GM19463 (cell line): ENCODE data around the gene DNAI4.
"Not testable (repeated sequence)": the region's sequence is repeated elsewhere in the genome, so short reads cannot be mapped to it uniquely, and the experiment has no call there.

ENCODE experiments used
- ATAC-seq: cut with Tn5 transposase; IDR thresholded peaks from one replicate; pipeline ENCODE4 v1.9.1; 2021; ENCODE audit warnings: mild to moderate bottlenecking, moderate library complexity; ENCODE audit not compliant: unreplicated experiment

DNAI4 gene

DNA sequence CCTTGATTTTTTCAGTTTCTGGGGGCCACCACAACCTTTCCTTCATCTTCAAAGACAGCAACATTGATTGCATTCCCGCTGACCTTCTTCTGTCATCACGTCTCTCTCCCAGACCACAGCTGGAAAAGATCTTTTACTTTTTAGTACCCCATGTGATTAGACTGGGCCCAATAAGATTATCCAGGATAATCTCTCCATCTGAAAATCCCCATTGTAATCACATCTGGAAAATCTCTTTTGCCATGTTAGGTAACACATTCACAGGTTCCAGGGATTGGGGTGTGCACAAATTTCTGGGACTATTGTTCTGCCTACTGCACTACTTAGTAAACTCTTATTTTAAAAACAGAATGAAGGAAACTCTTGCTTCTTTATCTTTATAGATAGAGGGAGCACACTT, 76.5 kb downstream of the DNAI4 start:
- ATAC-seq: no peak

DNA sequence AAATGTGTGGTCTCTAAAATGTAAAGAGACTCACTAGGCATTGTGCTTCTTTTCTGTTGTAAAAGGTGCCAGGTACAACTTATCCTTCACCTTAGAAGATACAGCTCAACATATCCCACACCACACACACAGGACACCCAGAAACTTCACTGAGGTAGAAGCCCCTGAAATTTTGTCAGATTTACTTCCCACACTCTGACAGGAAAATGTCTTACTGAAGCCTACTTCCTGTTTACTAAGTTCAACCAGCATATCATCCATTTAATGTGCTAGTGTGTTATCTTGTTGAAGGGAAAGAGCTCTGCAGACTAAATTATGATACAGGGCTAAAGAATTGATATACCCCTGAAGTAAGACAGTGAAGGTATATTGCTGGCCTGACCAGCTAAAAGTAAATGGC, 83.7 kb downstream of the DNAI4 start:
- no peak for ATAC-seq

DNA sequence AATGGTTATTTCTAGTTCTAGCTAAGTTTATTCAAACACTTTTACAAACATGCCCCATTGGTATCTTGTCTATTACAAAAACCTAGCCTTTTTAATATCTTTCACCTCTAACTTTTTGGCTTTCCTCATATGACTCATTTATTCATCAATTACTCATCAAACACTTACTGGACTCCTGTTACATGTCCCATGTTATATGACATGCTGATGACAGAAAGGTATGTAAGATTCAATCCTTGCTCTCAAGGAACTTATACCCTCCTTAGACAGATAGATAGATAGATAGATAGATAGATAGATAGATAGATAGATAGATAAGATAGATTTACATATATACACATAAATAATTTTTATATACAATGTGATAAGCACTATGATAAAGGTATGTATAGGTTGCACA, 89.7 kb downstream of the DNAI4 start:
- no peak for ATAC-seq

DNA sequence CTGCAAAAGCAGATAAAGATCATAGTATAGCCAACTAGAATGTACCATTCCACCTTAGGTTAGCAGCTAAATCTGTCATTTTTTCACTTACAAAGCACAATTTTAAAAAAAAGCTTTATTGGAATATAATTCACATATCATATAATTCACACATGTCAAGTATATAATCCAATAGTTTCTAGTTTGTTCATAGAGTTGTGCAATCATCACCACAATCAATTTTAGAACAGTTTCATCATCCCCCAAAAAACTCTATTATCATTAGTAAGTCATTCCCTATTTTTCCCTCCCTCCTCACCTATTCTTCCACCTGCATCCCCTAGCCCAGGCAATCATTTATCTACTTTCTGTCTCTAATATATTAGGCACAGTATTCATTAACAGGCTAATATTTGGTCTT, 91.5 kb downstream of the DNAI4 start:
- ATAC-seq: no peak

GRCh38 chr1:66831529-66832239, 93.0 kb downstream of the DNAI4 start:
- ATAC-seq: no peak

GRCh38 chr1:66824771-66825170, 99.9 kb downstream of the DNAI4 start:
- ATAC-seq: no peak

GRCh38 chr1:66809736-66810326, 114.8 kb downstream of the DNAI4 start:
- ATAC-seq: no peak

DNA sequence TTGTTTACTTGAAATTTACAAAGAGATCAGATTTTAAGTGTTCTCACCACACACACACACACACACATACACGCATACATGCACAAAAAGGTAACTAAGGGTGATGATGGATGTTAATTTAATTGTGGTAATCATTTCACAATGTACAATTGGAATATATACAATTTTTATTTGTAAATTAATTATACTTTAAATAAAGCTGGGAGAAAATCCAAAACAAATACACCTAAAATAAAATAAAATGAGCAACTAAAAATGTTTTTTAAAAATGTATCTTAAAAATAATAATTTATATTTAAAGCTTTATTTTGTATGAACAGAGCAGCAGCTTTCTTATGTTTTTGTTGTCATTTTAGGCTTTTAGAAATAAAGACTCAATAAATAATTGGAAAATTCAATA, 115.4 kb downstream of the DNAI4 start:
- no peak for ATAC-seq

- ATAC-seq: not testable (repeated sequence)
Observed at GRCh38 chr1:66795839-66796238, 128.8 kb downstream of the DNAI4 start.

DNA sequence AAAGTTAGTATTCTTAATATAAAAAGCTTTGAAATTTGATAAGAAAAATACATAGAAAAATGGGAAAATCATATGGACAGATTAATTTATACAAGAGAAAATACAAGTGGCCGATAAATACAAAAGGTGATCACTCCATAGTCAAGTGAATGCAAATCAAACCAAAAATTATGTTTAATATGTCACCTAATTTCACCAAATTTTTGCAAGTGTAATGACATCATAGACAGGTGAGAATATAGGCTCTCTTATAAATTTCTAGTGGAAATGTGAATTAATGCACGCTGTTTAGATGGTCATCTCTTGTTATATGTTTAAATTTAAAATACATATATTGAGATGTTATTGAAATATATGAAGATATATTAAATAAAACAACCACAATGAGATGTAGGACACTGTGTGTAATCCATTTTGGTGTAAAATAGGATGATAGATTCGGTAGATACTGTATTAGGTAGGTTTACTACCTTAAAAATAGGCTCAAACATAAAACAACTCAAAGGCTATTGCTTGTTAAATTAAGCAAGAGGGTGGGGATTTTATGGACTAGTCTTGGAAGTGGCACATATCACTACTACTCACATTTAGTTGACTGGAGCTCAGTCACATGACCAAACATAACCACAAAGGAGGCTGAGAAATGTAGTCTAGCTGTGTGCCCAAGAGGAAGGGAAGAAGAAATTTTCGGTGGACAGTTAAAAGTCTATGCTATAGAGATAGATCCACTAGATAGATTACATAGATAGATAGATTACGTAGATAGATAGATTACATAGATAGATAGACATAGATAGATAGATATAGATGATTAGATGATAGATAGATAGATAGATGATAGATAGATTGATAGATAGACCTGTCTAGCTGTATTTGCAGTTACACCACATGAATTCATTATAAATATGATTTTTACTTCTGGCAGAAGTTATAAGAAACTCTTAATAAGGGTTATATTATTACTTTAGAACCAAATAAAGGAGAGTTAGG, 132.7 kb downstream of the DNAI4 start:
- no peak for ATAC-seq

DNA sequence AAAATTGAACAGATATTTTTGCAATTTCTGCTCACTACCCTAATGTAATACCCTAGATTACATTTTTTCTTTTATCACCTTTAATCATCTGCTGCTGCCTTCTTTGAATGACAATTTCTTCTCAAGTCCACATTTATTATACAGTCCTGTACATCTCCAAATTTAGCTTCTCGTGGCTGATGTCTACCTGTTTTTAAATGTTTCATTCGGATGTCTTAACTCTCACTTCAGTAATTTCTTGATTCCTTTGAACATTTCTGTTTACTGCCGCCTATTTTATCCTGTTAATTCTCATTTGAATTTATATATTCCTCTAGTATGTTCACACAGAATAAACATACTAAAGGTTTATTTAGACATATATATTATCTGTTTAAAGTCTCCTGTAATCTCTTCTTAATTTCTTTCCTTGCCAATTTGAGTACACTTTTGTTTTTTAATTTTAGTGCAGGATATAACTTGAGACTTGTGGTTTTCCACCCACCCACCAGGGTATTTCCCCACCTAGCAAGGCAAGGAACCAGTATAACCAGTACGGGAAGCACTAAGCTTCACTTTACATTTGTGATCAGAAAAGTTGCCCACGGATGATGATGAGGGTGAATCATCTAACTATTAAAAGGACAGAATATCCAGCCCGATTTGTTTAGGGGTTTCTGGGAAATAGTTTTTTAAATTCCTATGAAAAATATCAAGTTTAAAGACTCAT, 136.3 kb downstream of the DNAI4 start:
- peak; percentile 92 for ATAC-seq

DNA sequence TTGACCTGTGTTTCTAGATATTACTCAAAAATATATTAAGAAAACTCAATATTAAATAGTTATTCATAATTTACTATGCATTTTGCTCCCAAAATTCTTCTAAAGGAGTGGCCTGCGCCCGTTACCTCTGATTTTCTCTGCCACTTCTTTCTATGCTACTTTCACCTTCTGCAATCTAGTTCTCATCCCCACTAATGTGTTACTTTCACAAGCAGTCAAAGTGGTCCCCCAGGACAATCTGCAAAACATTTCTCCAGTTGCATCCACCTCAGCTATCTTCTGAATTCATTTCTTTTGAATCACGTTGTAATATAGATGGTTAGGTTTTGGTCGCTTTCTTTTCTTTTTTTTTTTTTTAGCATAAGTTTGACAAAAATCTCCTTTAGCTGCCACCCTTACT, 137.0 kb downstream of the DNAI4 start:
- no peak for ATAC-seq

GRCh38 chr1:66785800-66786199, 138.9 kb downstream of the DNAI4 start:
- ATAC-seq: not testable (repeated sequence)

DNA sequence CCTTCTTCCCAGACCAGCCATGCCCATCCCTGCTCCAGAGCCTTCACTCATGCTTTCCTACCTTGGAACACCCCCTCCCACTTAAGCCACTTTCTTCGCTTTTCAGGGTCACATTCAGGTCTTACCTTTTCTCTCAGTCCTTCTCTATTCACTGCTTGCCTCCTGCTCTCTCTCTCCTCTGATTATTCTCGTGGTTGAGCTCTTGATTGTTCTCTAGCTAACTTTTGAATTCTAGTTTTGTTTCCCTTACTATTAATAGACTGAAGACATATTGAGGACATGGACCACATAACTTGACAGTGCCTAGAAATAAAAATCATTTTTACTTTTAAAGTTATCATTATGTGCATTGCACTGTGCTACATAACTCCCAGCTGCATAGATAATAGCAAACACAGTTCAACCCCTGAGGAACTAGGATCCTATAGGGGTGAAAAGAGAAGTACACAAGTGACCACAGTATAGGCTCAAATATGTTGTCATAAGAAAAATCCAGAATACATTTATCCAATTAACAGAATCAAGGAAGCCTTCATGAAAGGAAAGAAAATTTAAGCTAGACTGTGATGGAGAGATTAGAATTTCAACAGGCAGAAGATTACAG, 145.1 kb downstream of the DNAI4 start:
- no peak for ATAC-seq

DNA sequence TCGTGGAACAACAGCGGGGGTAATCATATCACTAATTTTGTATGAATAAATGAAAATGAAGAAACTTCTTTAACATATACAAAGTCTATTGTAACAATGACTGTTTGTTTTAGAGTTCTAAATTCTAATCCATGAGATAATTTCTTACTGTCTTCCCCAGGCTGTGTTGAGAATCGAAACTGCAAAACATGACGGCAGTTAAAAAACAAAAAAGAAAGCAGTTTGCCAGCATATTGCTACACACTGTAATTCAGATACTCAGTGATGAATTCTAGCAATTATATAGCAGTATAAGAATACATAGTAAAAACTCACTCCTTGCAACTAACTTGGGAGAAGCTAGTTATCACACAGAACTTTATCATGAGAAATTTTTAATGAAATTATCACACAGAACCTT, 145.7 kb downstream of the DNAI4 start:
- no peak for ATAC-seq

- ATAC-seq: no peak
Observed at GRCh38 chr1:66778266-66778665, 146.4 kb downstream of the DNAI4 start.

GRCh38 chr1:66777831-66778230, 146.8 kb downstream of the DNAI4 start:
- ATAC-seq: no peak

- ATAC-seq: no peak
Observed at GRCh38 chr1:66775646-66776045, 149.0 kb downstream of the DNAI4 start.

DNA sequence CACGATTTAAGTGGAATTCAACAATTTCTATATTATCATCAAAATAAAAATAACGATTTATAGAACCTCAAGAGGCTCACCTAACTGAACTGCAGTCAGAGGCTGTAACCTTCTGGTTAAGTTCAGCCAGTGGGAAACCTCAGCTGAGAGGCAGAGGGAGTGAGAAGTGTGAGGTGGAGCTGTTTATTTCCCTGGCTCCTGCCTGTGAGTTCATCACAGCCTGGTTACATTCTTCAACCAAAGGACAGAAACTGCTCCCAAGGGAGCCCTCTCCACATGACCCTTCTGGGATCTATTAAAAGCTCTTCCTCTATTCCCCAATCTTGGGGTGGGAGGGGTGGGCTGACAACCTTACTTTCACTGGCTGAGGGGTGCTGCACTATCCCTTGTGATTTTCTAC, 150.2 kb downstream of the DNAI4 start:
- ATAC-seq: no peak

GRCh38 chr1:66773227-66773626, 151.4 kb downstream of the DNAI4 start:
- ATAC-seq: no peak

DNA sequence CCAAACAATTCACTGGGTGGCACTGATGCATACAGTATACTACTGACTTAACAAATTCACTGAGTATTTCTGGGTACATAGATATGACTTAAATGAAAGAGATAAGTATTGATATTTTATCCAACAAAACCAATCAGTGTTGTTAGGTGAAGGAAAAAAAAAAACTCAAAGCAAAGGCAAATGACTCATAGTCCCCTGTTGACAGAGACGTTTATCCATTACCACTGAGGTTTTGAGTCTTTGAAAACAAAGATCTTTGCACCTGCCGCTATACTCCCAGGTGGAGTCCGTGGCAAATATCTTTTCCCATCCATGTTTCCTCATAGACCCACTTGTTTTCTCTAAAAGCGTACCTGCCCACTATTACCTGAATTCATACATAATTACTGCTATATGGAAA, 154.0 kb downstream of the DNAI4 start:
- ATAC-seq: no peak
